Cardiac septum (tissue), 1 donor: ENCODE measurements around the gene NIBAN1. TPM values are rescaled to one million over a fixed set of nuclear protein-coding genes. Genes with fewer than 3 reads are reported as not detected.

Experiments used
- total RNA-seq: library from RNA; stranded (reverse); fragmentation: NEBNext Ultra II Directional; extraction: Animal tissue kit (Norgen Biotek cat#: 25700); gene quantifications from one replicate; pipeline ENCODE4 v1.2.1, GENCODE V29; 2021
- donor health status: DM: no; HTN: no; CAD: no.

The NIBAN1 gene
- total RNA-seq, 1 donor from 2014 or later: 351 TPM

Other genes with a start within 250 kb of the NIBAN1 start
- gene EDEM3, start 219.7 kb downstream of the NIBAN1 start, total RNA-seq: 18.5 TPM
- 17.2 TPM for gene RNF2, start 71.0 kb upstream of the NIBAN1 start, total RNA-seq
- gene TRMT1L, start 182.4 kb upstream of the NIBAN1 start, total RNA-seq: 20.6 TPM
- 5.3 TPM for gene SWT1, start 182.7 kb upstream of the NIBAN1 start, total RNA-seq